Activated B cell treated with CpG ODN at 0.5 μM for 24 hours (primary cell): Measurements from ENCODE around the gene MAD1L1. TPM values are rescaled to one million over a fixed set of nuclear protein-coding genes. Genes with fewer than 3 reads are reported as not detected.
A peak's percentile ranks its signal among the peaks of the same experiment; 100 is the strongest.

Experiments used
- ATAC-seq: fragments of 200-7000 bp; cut with Tn5 transposase; one replicate; pipeline ENCODE4 v1.10.0; 2021; ENCODE audit warnings: low read depth, mild to moderate bottlenecking, moderate library complexity
- CTCF ChIA-PET: fragments of 350-600 bp; sonication (Branson Sonifier 250); formaldehyde crosslinking; loops from one replicate; lab custom pipeline; 2021; ENCODE audit warnings: antibody characterized with exemption; lab: Charles Lee
- POLR2A ChIA-PET: fragments of 350-600 bp; sonication (Branson Sonifier 250); formaldehyde crosslinking; loops from one replicate; lab custom pipeline; 2021; ENCODE audit warnings: antibody characterized with exemption; lab: Charles Lee
- DNase-seq: peaks from one replicate; pipeline ENCODE4 v3.0.0; 2022
- H3K27ac Mint-ChIP-seq: one replicate; pipeline ENCODE4 v1.8.0; 2020; ENCODE audit warnings: mixed read lengths
- H3K27me3 Mint-ChIP-seq: one replicate; pipeline ENCODE4 v1.8.0; 2021; ENCODE audit warnings: mixed read lengths
- H3K36me3 Mint-ChIP-seq: one replicate; pipeline ENCODE4 v1.8.0; 2021; ENCODE audit warnings: low read depth, mixed read lengths
- H3K4me1 Mint-ChIP-seq: one replicate; pipeline ENCODE4 v1.8.0; 2021; ENCODE audit warnings: mixed read lengths
- H3K4me3 Mint-ChIP-seq: one replicate; pipeline ENCODE4 v1.8.0; 2020; ENCODE audit warnings: mild to moderate bottlenecking, mixed read lengths
- H3K9me3 Mint-ChIP-seq: one replicate; pipeline ENCODE4 v1.8.0; 2020; ENCODE audit warnings: mixed read lengths
- intact Hi-C: fragments of 100-400 bp; cut with micrococcal nuclease; formaldehyde crosslinking; loops from one replicate; pipeline ENCODE4 v1.15.1; 2024
- total RNA-seq: library from RNA; stranded (reverse); gene quantifications from 2 replicates; pipeline ENCODE4 v1.2.3, GENCODE V29; 2022
- TF ChIP-seq, protein P1 (sequence below): fragments of 200-600 bp; IDR thresholded peaks from one replicate; pipeline ENCODE4 v1.8.0; 2022; ENCODE audit warnings: antibody characterized with exemption, mild to moderate bottlenecking

The MAD1L1 gene
- total RNA-seq, 1 donor from 2014 or later: 54.6 TPM

GRCh38 chr7:2040201-2040892 is 192.4 kb downstream of the MAD1L1 start:
- POLR2A ChIA-PET: interaction anchor here (0.7 to 1.3 kb wide), 4 partner anchors 21 to 314 kb away, joined by 3 to 5 read pairs (median 4); partner anchors contain the start of gene EIF3B
- peaks cover 14% of the 10 kb centered on the region for H3K36me3 Mint-ChIP-seq
- TF ChIP-seq, protein P1, sequence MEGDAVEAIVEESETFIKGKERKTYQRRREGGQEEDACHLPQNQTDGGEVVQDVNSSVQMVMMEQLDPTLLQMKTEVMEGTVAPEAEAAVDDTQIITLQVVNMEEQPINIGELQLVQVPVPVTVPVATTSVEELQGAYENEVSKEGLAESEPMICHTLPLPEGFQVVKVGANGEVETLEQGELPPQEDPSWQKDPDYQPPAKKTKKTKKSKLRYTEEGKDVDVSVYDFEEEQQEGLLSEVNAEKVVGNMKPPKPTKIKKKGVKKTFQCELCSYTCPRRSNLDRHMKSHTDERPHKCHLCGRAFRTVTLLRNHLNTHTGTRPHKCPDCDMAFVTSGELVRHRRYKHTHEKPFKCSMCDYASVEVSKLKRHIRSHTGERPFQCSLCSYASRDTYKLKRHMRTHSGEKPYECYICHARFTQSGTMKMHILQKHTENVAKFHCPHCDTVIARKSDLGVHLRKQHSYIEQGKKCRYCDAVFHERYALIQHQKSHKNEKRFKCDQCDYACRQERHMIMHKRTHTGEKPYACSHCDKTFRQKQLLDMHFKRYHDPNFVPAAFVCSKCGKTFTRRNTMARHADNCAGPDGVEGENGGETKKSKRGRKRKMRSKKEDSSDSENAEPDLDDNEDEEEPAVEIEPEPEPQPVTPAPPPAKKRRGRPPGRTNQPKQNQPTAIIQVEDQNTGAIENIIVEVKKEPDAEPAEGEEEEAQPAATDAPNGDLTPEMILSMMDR: no peak
- no peaks in the 10 kb centered on the region for H3K9me3 Mint-ChIP-seq
- no peaks in the 10 kb centered on the region for H3K27me3 Mint-ChIP-seq
- H3K4me3 Mint-ChIP-seq: no peak overlapping the region
- H3K27ac Mint-ChIP-seq: no peak overlapping the region
- CTCF ChIA-PET: no interaction called here
- DNase-seq (no peak), ATAC-seq (no peak)
- intact Hi-C loops: no loop called here
- H3K4me1 Mint-ChIP-seq: peaks cover 58% of the 10 kb centered on the region

DNA sequence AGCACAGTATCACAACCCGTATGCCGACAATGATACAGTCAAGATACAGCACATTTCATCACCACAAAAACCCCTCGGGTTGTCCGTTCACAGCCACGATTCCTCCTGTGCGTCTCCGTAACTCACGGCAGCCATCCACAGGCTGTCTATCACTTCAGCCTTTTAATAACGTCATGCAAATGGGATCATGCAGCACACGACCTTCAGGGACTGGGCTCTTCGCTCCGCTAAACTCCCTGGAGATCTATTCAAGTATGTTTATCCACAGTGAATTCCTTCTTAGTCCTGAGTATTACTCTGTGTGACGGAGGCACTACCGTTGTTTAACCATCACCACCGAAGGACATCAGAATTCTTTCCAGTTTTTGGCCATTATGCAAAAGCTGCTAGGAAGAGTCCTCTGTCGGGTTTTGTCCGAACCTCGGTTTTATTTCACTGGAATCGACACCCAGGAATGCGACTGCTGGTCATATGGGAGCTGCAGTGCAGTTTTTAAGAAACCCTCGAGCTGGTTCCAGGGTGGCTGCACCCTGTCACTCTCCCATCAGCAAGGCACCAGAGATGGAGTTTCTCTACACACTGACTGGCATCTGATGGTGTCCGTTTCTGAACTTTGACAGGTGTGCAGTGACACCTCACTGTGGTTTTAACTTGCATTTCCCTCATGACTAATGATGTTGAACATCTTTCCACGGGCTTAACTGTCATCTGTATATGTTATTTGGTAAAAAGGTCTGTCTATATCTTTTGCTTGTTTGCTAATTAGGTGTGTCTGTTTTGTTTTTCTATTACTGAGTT is 193.6 kb downstream of the MAD1L1 start:
- TF ChIP-seq, protein P1: no peak
- Mint-ChIP-seq H3K36me3 (peaks cover 11% of the 10 kb centered on the region), H3K27me3 (no peaks in the 10 kb centered on the region), H3K4me3 (peak overlapping the region; percentile 86), H3K4me1 (peaks cover 65% of the 10 kb centered on the region), H3K9me3 (no peaks in the 10 kb centered on the region), H3K27ac (peak overlapping the region; percentile 54)
- ATAC-seq (peak; percentile 26), DNase-seq (no peak)
- ChIA-PET CTCF (no interaction called here), POLR2A (interaction anchor here (0.5 to 1.2 kb wide), 6 partner anchors 13 to 1588 kb away, joined by 3 to 11 read pairs (median 4); no protein-coding TSS in a partner anchor)
- intact Hi-C loops: loop anchor here (1.0 to 2.0 kb wide), 3 partner anchors 20 to 62 kb away; no protein-coding TSS in a partner anchor

DNA sequence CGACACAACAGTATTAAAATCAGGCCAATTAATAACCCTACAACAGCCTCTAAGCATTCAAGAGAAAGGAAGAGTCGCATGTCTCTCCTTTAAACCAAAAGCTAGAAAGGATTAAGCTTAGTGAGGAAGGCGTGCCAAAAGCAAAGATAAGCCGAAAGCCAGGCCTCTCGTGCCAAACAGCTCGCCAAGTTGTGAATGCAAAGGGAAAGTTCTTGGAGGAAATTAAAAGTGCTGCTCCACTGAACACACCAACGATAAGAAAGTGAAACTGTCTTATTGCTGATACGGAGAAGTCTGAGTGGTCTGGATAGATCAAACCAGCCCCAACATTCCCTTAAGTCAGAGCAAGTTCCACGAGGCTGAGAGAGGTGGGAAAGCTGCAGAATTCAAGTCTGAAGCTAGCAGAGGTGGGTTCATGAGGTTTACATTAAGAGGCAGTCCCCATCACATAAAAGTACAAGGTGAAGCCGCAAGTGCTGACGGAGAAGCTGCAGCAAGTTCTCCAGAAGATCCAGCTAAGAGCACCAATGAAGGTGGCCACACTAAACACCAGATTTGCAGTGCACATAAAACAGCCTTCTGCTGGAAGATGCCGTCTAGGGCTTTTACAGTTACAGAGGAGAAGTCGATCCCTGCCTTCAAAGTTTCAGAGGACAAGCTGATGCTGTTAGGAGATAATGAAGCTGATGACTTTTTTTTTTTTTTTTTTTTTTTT is 194.8 kb downstream of the MAD1L1 start:
- TF ChIP-seq, protein P1: no peak
- ChIA-PET CTCF (interaction anchor here (1.0 kb wide), 1 partner anchor 61 kb away, joined by 3 read pairs; no protein-coding TSS in a partner anchor), POLR2A (interaction anchor here (0.6 to 1.2 kb wide), 7 partner anchors 14 to 316 kb away, joined by 3 to 11 read pairs (median 5); no protein-coding TSS in a partner anchor)
- intact Hi-C loops: loop anchor here (1.0 to 2.0 kb wide), 3 partner anchors 19 to 63 kb away; no protein-coding TSS in a partner anchor
- Mint-ChIP-seq H3K27ac (peak overlapping the region; percentile 86), H3K36me3 (peaks cover 8% of the 10 kb centered on the region), H3K9me3 (no peaks in the 10 kb centered on the region), H3K4me3 (peak overlapping the region; percentile 86), H3K4me1 (peaks cover 67% of the 10 kb centered on the region), H3K27me3 (no peaks in the 10 kb centered on the region)
- ATAC-seq (peak; percentile 79), DNase-seq (no peak)

GRCh38 chr7:2037301-2037807 is 195.4 kb downstream of the MAD1L1 start:
- Mint-ChIP-seq H3K4me1 (peaks cover 72% of the 10 kb centered on the region), H3K36me3 (peaks cover 4% of the 10 kb centered on the region), H3K27me3 (no peaks in the 10 kb centered on the region), H3K27ac (peak overlapping the region; percentile 86), H3K9me3 (no peaks in the 10 kb centered on the region), H3K4me3 (peak overlapping the region; percentile 86)
- POLR2A ChIA-PET: interaction anchor here (0.6 to 1.1 kb wide), 2 partner anchors 15 to 32 kb away, joined by 5 to 6 read pairs; no protein-coding TSS in a partner anchor
- no peak for DNase-seq
- ATAC-seq: peak; percentile 3
- CTCF ChIA-PET: interaction anchor here (1.0 kb wide), 1 partner anchor 62 kb away, joined by 3 read pairs; no protein-coding TSS in a partner anchor
- TF ChIP-seq, protein P1: no peak
- intact Hi-C loops: no loop called here
